ENCODE measurements around the gene POU2AF1. TPM values are rescaled to one million over a fixed set of nuclear protein-coding genes. Genes with fewer than 3 reads are reported as not detected.
A peak's percentile ranks its signal among the peaks of the same experiment; 100 is the strongest.

The POU2AF1 gene
- total and polyA plus RNA-seq, 12 donors, result 0.03 to 1.7 (median 0.55) TPM; not detected in 6

DNA sequence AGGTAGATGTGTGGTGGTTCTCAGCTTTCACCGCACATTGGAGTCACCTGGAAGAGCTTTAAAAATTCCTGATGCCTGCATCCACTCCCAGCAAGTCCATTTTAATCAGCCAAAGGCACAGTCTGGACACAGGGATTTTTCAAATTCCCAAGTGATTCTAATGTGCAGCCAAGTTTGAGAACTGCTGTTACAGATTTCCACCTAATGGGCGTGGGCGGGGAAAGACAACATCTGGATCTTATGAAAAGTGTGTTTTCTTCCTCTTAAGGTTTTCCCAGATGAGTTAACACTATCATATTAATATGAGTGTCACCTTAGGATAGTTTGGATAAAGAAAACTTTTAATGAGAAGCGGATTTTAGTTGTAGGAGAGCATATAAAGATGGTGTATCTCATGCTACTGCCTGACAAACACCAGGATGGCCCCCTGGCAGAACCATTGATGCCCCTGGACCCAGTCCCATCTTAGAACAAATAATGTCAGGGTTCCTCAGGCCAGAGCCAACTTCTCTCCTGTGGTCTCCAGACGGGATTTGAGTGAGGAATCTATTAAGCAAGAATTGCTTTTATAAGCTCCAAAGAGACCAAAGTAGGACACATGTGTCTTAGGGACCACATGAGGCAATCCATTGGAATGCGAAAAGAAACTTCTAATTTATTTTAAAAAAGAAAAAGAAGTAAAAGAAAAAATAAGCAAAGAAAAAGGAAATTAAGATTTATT, 31.9 kb downstream of the POU2AF1 start:
- H3K4me1 ChIP-seq (replicated peaks in 1 of 2), result peaks cover 0 to 9% of the 10 kb centered on the region in 2 donors
- no peak overlapping the region for H3K4me3 ChIP-seq
- H3K27me3 ChIP-seq, result peaks cover 6% of the 10 kb centered on the region
- 74 to 82% (median 78%) methylated on average over 6 of the region's 6 CpGs for WGBS, 4 donors
- intact Hi-C loops (cut with DNase I), result no loop called here
- no peaks in the 10 kb centered on the region for H3K9me3 ChIP-seq (replicated peaks in 1 of 3)
- TF ChIP-seq CTCF (IDR thresholded peaks at IDR 0.05) (no peak), POLR2A (IDR thresholded peaks at IDR 0.05) (no peak)
- H3K36me3 ChIP-seq (replicated peaks in 1 of 2), result no peaks in the 10 kb centered on the region
- no peak for DNase-seq
- H3K27ac ChIP-seq, result no peak overlapping the region

- Histone ChIP-seq H3K36me3 (replicated peaks in 1 of 2) (no peaks in the 10 kb centered on the region), H3K4me1 (replicated peaks in 1 of 2) (no peaks in the 10 kb centered on the region), H3K27ac (peak overlapping the region in 1 of 5 donors; percentile 11), H3K9me3 (replicated peaks in 1 of 3) (peaks cover 6 to 9% (median 8%) of the 10 kb centered on the region in 3 donors), H3K4me3 (no peak overlapping the region), H3K27me3 (peaks cover 6% of the 10 kb centered on the region)
- 32 to 51% (median 40%) methylated on average over 2 to 3 of the region's 3 CpGs for WGBS, 4 donors
- intact Hi-C loops (cut with DNase I), result no loop called here
- peak in 6 of 7 donors; percentile 52 to 78 (median 64) for DNase-seq
- TF ChIP-seq POLR2A (IDR thresholded peaks at IDR 0.05) (no peak), CTCF (IDR thresholded peaks at IDR 0.05) (no peak)
Measured at GRCh38 chr11:111344032-111344431, 35.0 kb downstream of the POU2AF1 start.

GRCh38 chr11:111342329-111342728, 36.7 kb downstream of the POU2AF1 start:
- Histone ChIP-seq H3K27me3 (no peaks in the 10 kb centered on the region), H3K36me3 (replicated peaks in 1 of 2) (no peaks in the 10 kb centered on the region), H3K4me3 (no peak overlapping the region), H3K9me3 (replicated peaks in 1 of 3) (peaks cover 6 to 11% (median 8%) of the 10 kb centered on the region in 3 donors), H3K27ac (no peak overlapping the region), H3K4me1 (replicated peaks in 1 of 2) (no peaks in the 10 kb centered on the region)
- intact Hi-C loops (cut with DNase I), result no loop called here
- TF ChIP-seq POLR2A (IDR thresholded peaks at IDR 0.05) (no peak), CTCF (IDR thresholded peaks at IDR 0.05) (no peak)
- no peak for DNase-seq
- 72 to 90% (median 80%) methylated on average over 3 of the region's 3 CpGs for WGBS, 4 donors

DNA sequence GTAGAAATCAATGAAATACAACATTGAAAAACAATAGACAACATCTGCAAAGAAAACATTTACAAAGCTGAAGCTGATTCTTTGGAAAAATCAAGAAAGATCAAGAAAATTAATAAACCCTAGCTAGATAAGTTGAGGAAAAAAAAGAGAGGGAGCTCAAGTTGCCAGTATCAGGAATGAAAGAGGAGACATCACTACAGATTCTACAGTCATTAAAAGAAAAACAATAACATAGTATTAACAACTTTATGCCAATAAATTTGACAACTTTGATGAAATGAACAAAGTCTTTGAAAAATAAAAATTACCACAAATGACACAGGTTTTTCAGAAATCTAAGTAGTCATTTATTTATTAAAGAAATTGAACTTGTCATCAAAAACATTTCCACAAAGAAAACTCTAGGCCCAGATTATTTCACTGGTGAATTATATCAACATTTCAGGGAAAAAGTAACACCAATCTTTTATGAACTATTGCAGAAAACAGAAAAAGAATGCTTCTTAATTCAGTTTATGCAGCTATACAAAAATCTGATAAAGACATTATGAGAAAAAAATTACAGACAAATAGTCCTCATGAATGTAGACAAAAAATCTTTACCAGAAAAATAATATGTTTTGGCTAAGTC, 39.2 kb downstream of the POU2AF1 start:
- TF ChIP-seq POLR2A (IDR thresholded peaks at IDR 0.05), result no peak
- no peak for TF ChIP-seq CTCF (IDR thresholded peaks at IDR 0.05)
- intact Hi-C loops (cut with DNase I), result no loop called here

More for the DNA sequence above, 39.2 kb downstream of the POU2AF1 start:
- Histone ChIP-seq H3K9me3 (replicated peaks in 1 of 3) (peaks cover 6 to 11% (median 8%) of the 10 kb centered on the region in 3 donors), H3K27ac (no peak overlapping the region), H3K4me1 (replicated peaks in 1 of 2) (peaks cover 5 to 11% of the 10 kb centered on the region in 2 donors), H3K4me3 (no peak overlapping the region), H3K27me3 (no peaks in the 10 kb centered on the region), H3K36me3 (replicated peaks in 1 of 2) (no peaks in the 10 kb centered on the region)
- DNase-seq, result no peak

Data from adrenal gland (tissue), 12 donors.